Measurements from ENCODE around the gene PPP1R26.

PPP1R26 gene

DNA sequence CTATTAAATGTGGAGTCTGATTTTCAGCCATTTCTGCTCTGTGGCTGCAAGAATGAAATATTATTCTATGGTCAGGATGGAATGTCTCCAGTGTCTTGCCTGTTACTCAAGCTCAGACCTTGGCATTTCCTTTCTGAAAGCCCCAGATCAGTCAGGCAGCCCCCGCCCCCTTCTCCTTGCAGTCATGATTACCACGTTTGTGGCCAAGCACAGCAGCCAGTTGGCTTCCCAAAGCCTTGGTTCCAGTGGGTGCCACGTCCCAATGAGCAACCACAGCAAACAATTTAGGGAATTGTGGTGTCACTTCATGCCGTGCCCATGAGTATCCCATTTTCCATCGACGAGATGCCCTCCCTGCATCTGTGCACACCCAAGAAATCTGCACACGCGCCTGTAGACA is 56.6 kb downstream of the PPP1R26 start:
- DNase-seq: peak in 1 of 2 donors; percentile 13
- no peaks in the 10 kb centered on the region for H3K36me3 ChIP-seq
- peaks cover 0 to 34% of the 10 kb centered on the region in 2 donors for H3K27me3 ChIP-seq
- H3K9me3 ChIP-seq: no peaks in the 10 kb centered on the region
- H3K4me1 ChIP-seq: no peaks in the 10 kb centered on the region
- no peak overlapping the region for H3K4me3 ChIP-seq
- H3K27ac ChIP-seq: no peak overlapping the region
- intact Hi-C loops (cut with DNase I; ENCODE audit: low total_unique reads): no loop called here
- TF ChIP-seq, protein P1, sequence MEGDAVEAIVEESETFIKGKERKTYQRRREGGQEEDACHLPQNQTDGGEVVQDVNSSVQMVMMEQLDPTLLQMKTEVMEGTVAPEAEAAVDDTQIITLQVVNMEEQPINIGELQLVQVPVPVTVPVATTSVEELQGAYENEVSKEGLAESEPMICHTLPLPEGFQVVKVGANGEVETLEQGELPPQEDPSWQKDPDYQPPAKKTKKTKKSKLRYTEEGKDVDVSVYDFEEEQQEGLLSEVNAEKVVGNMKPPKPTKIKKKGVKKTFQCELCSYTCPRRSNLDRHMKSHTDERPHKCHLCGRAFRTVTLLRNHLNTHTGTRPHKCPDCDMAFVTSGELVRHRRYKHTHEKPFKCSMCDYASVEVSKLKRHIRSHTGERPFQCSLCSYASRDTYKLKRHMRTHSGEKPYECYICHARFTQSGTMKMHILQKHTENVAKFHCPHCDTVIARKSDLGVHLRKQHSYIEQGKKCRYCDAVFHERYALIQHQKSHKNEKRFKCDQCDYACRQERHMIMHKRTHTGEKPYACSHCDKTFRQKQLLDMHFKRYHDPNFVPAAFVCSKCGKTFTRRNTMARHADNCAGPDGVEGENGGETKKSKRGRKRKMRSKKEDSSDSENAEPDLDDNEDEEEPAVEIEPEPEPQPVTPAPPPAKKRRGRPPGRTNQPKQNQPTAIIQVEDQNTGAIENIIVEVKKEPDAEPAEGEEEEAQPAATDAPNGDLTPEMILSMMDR (IDR thresholded peaks at IDR 0.05): no peak
